Endodermal cell (in vitro differentiated cells): ENCODE data around the gene FMNL2. TPM values are rescaled to one million over a fixed set of nuclear protein-coding genes. Genes with fewer than 3 reads are reported as not detected.
A peak's percentile ranks its signal among the peaks of the same experiment; 100 is the strongest.

Experiments
- DNase-seq: peaks from one replicate; pipeline ENCODE4 v3.0.0-alpha.2; 2017
- H3K27ac ChIP-seq: 2 replicates; pipeline ENCODE4 v1.5.1; 2013; ENCODE audit warnings: mild to moderate bottlenecking, low read depth, low read length, moderate library complexity
- H3K27me3 ChIP-seq: 2 replicates; pipeline ENCODE4 v1.6.1; 2013; ENCODE audit warnings: mild to moderate bottlenecking, low read length, moderate library complexity; ENCODE audit not compliant: insufficient read depth, control insufficient read depth, poor library complexity, severe bottlenecking
- H3K36me3 ChIP-seq: 2 replicates; pipeline ENCODE4 v1.7.0; 2013; ENCODE audit warnings: mild to moderate bottlenecking, low read length, moderate library complexity; ENCODE audit not compliant: control insufficient read depth, insufficient read depth
- H3K4me1 ChIP-seq: one replicate; pipeline ENCODE4 v1.7.0; 2013; ENCODE audit warnings: low read length; ENCODE audit not compliant: control insufficient read depth, insufficient read depth
- H3K4me3 ChIP-seq: 2 replicates; pipeline ENCODE4 v1.5.1; 2013; ENCODE audit warnings: mild to moderate bottlenecking, low read length, moderate library complexity
- H3K9ac ChIP-seq: 2 replicates; pipeline ENCODE4 v1.6.1; 2013; ENCODE audit warnings: mild to moderate bottlenecking, low read length, moderate library complexity; ENCODE audit not compliant: poor library complexity, severe bottlenecking; ENCODE audit errors: extremely low read depth
- H3K9me3 ChIP-seq: 2 replicates; pipeline ENCODE4 v1.6.1; 2013; ENCODE audit warnings: mild to moderate bottlenecking, low read length, moderate library complexity; ENCODE audit not compliant: control insufficient read depth
- H3K27ac Mint-ChIP-seq: 2 replicates; pipeline ENCODE4 v1.8.0; 2020; ENCODE audit warnings: mixed read lengths
- H3K27me3 Mint-ChIP-seq: 2 replicates; pipeline ENCODE4 v1.8.0; 2021; ENCODE audit warnings: mild to moderate bottlenecking, mixed read lengths; ENCODE audit not compliant: insufficient read depth
- H3K36me3 Mint-ChIP-seq: 2 replicates; pipeline ENCODE4 v1.8.0; 2020; ENCODE audit warnings: low read depth, mixed read lengths
- H3K4me1 Mint-ChIP-seq: 2 replicates; pipeline ENCODE4 v1.8.0; 2020; ENCODE audit warnings: mixed read lengths
- H3K4me3 Mint-ChIP-seq: 2 replicates; pipeline ENCODE4 v1.8.0; 2020; ENCODE audit warnings: mild to moderate bottlenecking, moderate library complexity, mixed read lengths
- H3K9me3 Mint-ChIP-seq: 2 replicates; pipeline ENCODE4 v1.8.0; 2020; ENCODE audit warnings: mild to moderate bottlenecking, mixed read lengths
- WGBS, 2 experiments: methylation state at CpG; one replicate each; pipeline versions ENCODE4 v1.1.5 to v1.1.7; 2013; ENCODE audit warnings: missing lambda C conversion rate in 2 of 2, mixed read lengths in 1 of 2; ENCODE audit not compliant: insufficient coverage in 1 of 2, insufficient read length in 1 of 2; 5-methylcytosine and 5-hydroxymethylcytosine counted together
- total RNA-seq, 2 donors: library from RNA; stranded (reverse); fragmentation: NEBNext Ultra II Directional in 1 of 2; extraction: Animal tissue kit (Norgen Biotek cat#: 25700) in 1 of 2; gene quantifications; 2 replicates in 1 of 2; 3 replicates in 1 of 2; pipeline ENCODE4 v1.2.1, GENCODE V29; 2021
- TF ChIP-seq, protein P1 (sequence below): fragments of 200-600 bp; sonication (generic); conservative IDR thresholded peaks from 2 replicates; pipeline ENCODE4 v1.5.0; 2021; ENCODE audit warnings: antibody characterized with exemption, mild to moderate bottlenecking

FMNL2 gene
- total RNA-seq, 2 donors from 2014 or later: 49.4 to 51.8 TPM

DNA sequence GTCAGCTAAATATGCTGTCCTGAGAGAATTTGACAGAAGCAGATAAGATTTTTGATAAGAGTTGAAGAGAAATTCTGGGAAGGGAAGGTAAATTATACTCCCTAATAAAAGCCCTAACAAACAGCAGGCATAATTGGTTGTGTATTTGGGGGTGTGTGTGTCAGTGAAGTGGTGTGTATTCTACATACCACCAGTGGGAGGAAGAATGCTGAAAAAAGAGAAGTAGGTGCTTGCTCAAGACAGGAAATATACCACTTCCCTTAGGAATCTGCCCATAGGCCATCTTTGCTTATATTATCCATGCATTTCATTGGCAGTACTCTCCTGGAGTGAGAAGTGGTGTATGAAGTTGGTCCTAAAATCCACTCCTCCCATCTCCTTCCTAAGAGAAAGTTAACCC lies 76.2 kb downstream of the FMNL2 start:
- no peaks in the 10 kb centered on the region for H3K36me3 Mint-ChIP-seq

GRCh38 chr2:152413228-152414030 lies 78.5 kb downstream of the FMNL2 start:
- no peak overlapping the region for H3K27ac ChIP-seq
- no peak overlapping the region for H3K4me3 Mint-ChIP-seq
- H3K4me1 Mint-ChIP-seq: peaks cover 77% of the 10 kb centered on the region

More for the DNA sequence above, 76.2 kb downstream of the FMNL2 start:
- H3K4me1 ChIP-seq: peaks cover 26% of the 10 kb centered on the region
- H3K36me3 ChIP-seq: no peaks in the 10 kb centered on the region
- DNase-seq: no peak
- Mint-ChIP-seq H3K4me3 (no peak overlapping the region), H3K27ac (no peak overlapping the region), H3K4me1 (peaks cover 84% of the 10 kb centered on the region), H3K27me3 (peaks cover 2% of the 10 kb centered on the region), H3K9me3 (no peaks in the 10 kb centered on the region)
- H3K27me3 ChIP-seq: no peaks in the 10 kb centered on the region
- TF ChIP-seq, protein P1, sequence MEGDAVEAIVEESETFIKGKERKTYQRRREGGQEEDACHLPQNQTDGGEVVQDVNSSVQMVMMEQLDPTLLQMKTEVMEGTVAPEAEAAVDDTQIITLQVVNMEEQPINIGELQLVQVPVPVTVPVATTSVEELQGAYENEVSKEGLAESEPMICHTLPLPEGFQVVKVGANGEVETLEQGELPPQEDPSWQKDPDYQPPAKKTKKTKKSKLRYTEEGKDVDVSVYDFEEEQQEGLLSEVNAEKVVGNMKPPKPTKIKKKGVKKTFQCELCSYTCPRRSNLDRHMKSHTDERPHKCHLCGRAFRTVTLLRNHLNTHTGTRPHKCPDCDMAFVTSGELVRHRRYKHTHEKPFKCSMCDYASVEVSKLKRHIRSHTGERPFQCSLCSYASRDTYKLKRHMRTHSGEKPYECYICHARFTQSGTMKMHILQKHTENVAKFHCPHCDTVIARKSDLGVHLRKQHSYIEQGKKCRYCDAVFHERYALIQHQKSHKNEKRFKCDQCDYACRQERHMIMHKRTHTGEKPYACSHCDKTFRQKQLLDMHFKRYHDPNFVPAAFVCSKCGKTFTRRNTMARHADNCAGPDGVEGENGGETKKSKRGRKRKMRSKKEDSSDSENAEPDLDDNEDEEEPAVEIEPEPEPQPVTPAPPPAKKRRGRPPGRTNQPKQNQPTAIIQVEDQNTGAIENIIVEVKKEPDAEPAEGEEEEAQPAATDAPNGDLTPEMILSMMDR: no peak
- no peaks in the 10 kb centered on the region for H3K9me3 ChIP-seq
- no peak overlapping the region for H3K4me3 ChIP-seq
- H3K9ac ChIP-seq: no peak overlapping the region
- no peak overlapping the region for H3K27ac ChIP-seq

GRCh38 chr2:152415231-152415642 lies 80.3 kb downstream of the FMNL2 start:
- DNase-seq: no peak
- Histone ChIP-seq H3K9ac (no peak overlapping the region), H3K27me3 (no peaks in the 10 kb centered on the region), H3K36me3 (no peaks in the 10 kb centered on the region), H3K4me1 (peaks cover 13% of the 10 kb centered on the region), H3K4me3 (peak overlapping the region; percentile 31), H3K27ac (no peak overlapping the region), H3K9me3 (no peaks in the 10 kb centered on the region)
- Mint-ChIP-seq H3K4me3 (no peak overlapping the region), H3K9me3 (no peaks in the 10 kb centered on the region), H3K27me3 (peaks cover 3% of the 10 kb centered on the region), H3K36me3 (no peaks in the 10 kb centered on the region), H3K4me1 (peaks cover 61% of the 10 kb centered on the region), H3K27ac (peak overlapping the region; percentile 79)
- TF ChIP-seq, protein P1: no peak
- 52 to 68% methylated on average over 2 to 3 of the region's 3 CpGs for WGBS, 2 experiments

More at GRCh38 chr2:152413228-152414030, 78.5 kb downstream of the FMNL2 start:
- TF ChIP-seq, protein P1: peak; percentile 33
- Histone ChIP-seq H3K36me3 (no peaks in the 10 kb centered on the region), H3K9ac (no peak overlapping the region), H3K9me3 (no peaks in the 10 kb centered on the region), H3K27me3 (no peaks in the 10 kb centered on the region), H3K4me3 (no peak overlapping the region), H3K4me1 (peaks cover 15% of the 10 kb centered on the region)
- Mint-ChIP-seq H3K27me3 (peaks cover 3% of the 10 kb centered on the region), H3K27ac (no peak overlapping the region), H3K36me3 (no peaks in the 10 kb centered on the region), H3K9me3 (no peaks in the 10 kb centered on the region)
- no peak for DNase-seq
- WGBS, 2 experiments: 75 to 90% methylated on average over 2 of the region's 3 CpGs
